Right renal cortex interstitium (tissue), 3 donors: ENCODE measurements around the gene DTNBP1. TPM values are rescaled to one million over a fixed set of nuclear protein-coding genes. Genes with fewer than 3 reads are reported as not detected.
A peak's percentile ranks its signal among the peaks of the same experiment; 100 is the strongest.

Experiments used
- DNase-seq, 3 donors: peaks; one replicate each; pipeline ENCODE4 v3.0.0-alpha.2; 2013; ENCODE audit warnings: low read depth in 3 of 3, low spot score in 2 of 3
- polyA plus RNA-seq, 3 donors: library from polyadenylated mRNA; unstranded; fragments of 120-200 nt; gene quantifications; one replicate each; pipeline ENCODE4 v1.2.1, GENCODE V29; 2013; ENCODE audit not compliant: insufficient read length in 3 of 3

DTNBP1 gene
- polyA plus RNA-seq, 3 donors = 25.9 to 28.5 (median 26.7) TPM

- DNase-seq = no peak
Observed at GRCh38 chr6:15594512-15595259, 68.1 kb downstream of the DTNBP1 start.

DNA sequence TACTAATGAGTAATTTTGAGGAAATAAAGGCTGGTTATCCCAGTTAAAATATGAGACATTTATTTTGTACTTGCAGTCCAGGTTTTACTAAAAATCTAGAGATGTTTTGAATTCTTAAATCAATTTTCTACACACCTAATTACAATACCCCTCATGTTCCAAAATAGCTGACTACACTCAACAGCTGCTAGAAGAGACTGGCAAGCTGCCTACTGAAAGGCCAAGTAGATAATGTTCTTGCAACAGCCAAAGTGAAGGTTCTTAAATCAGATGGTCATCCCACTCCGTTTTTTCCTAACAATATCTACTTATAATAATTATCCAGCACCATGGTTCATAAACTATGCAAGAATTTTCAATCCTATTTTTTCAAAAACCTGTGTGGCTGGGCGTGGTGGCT, 69.0 kb downstream of the DTNBP1 start:
- no peak for DNase-seq

- no peak for DNase-seq
Observed at GRCh38 chr6:15592610-15593009, 70.2 kb downstream of the DTNBP1 start.

GRCh38 chr6:15588971-15589634, 73.7 kb downstream of the DTNBP1 start:
- DNase-seq = no peak

- no peak for DNase-seq
Observed at GRCh38 chr6:15586503-15586902, 76.3 kb downstream of the DTNBP1 start.

- no peak for DNase-seq
Observed at GRCh38 chr6:15585760-15586214, 77.0 kb downstream of the DTNBP1 start.

GRCh38 chr6:15582499-15582898, 80.3 kb downstream of the DTNBP1 start:
- no peak for DNase-seq

DNA sequence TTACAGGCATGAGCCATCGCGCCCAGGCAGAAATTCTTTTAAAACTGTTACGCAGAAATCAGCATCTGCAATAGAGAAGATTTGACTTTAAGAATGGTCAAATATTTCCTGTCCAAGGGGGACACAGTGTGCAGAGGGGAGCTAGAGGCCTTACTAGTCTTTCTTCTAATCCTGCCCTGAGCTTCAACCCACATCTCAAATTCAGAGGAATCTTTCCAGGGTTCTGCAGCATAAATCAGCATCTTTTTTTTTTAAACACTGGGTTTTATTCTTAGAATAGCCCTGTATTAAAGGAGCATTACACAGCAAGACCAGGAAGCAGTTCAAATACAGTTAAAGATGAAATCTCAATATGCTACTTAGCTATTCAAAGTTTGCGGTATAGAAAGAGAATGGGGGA, 81.1 kb downstream of the DTNBP1 start:
- no peak for DNase-seq

DNA sequence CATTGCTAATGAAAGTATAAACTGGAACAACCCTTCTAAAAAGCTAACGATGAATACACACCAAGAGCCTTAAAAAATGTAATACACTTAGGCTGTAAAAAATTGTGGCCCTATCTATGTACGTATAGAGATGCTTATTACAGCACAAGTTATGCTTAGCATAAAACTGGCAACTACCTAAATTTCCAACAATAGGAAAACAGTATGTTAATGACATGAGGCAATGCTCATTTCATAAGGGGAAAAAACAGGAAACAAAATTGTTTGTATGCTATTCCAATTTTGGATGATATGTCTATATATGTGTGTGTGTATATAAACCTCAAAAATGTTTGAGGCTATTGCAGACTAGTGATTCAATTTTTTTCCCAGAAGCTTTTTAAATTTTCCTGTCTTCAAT, 82.5 kb downstream of the DTNBP1 start:
- no peak for DNase-seq

DNA sequence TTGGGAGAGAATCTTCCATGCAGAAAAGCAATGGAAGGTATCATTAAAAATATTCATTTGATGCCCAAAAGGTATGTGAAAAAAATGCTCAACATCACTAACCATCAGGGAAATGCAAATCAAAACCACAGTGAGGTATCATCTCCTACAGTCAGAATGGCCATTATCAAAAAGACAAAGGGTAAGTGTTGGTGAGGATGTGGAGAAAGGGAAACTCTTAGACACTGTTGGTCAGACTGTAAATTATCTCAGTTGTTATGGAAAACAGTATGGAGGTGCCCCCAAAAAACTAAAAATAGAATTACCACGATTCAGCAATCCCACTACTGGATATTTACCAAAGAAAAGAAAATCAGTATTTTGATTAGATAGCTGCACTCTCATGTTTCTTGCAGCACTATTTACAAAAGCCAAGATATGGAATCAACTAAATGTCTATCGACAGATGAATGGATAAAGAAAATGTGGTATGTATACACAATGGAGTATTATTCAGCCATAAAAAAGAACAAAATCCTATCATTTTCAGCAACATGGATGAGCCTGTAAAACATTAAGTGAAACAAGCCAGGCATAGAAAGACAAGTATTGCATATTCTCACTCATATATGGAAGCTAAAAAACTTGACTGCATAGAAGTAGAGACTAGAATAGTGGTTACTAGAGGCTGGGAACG, 84.0 kb downstream of the DTNBP1 start:
- DNase-seq = no peak

DNA sequence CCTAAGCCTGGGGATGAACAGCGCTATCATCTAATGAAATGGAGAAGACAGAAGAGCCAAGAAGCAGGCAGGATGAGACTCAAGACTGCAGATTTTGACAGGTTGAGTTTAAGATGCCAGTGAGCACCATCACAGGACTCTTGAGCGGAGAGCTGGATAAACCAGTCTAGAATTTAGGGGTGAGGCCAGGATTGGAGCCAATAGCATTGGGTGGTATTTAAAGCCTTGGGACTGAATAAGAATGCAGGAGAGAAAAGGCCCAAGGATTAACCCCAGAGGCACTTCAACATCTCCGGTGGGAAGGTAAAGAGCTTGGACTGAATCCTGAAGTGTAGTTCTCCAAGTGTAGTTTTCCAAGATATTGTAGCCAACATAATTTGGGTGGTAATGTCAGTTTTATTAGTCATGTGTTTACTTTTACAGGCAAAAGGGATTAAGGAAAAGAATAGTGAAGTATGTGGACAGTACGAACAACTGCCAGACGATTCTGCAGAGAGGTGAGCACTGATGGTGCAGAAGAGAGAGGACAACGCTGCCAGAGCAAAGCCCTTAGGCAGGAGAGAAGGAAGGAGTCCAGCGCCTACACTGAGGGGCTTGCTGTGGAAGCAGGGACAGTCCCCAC, 85.2 kb downstream of the DTNBP1 start:
- no peak for DNase-seq

- no peak for DNase-seq
Observed at GRCh38 chr6:15577106-15577505, 85.7 kb downstream of the DTNBP1 start.

- DNase-seq = no peak
Observed at GRCh38 chr6:15575357-15576033, 87.3 kb downstream of the DTNBP1 start.

GRCh38 chr6:15574486-15574885, 88.3 kb downstream of the DTNBP1 start:
- DNase-seq = peak in 1 of 3 donors; percentile 64

- DNase-seq = no peak
Observed at GRCh38 chr6:15574023-15574422, 88.8 kb downstream of the DTNBP1 start.

DNA sequence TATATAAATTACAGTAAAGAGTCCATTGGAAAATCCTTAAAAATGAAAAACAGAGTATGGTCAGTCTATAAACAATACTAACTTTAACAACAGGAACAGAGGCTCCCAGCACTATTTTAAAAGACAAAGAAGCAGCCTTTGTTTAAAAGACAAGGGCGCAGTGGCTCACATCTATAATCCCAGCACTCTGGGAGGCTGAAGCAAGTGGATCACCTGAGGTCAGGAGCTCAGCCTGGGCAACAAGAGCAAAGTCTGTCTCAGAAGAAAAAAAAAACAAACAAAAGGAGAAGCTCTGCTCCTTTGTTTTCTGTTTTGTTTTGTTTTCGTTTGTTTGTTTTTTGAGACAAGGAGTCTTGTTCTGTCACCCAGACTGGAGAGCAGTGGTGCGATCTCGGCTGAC, 89.4 kb downstream of the DTNBP1 start:
- DNase-seq = no peak

GRCh38 chr6:15572296-15573016, 90.4 kb downstream of the DTNBP1 start:
- DNase-seq = no peak

DNA sequence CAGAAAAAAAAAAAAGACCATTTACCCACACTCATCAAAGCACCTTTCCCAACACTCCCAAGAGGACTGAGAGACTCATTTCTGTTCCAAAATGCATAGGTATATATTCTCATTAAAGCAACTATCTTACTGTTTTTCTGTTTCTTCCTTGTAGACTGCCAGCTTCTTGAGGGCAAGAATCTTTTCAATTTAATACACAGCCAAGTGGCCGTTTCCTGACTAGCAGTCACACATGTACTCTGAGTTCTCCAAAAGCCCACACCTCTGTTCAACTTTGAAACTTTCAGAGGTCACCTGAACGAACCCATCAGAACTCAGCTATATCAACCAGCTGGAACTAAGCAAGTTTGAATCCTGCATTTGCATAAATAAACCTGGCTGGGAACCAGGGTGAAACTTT, 92.7 kb downstream of the DTNBP1 start:
- DNase-seq = no peak

GRCh38 chr6:15569035-15569995, 93.5 kb downstream of the DTNBP1 start:
- peak in 1 of 3 donors; percentile 44 for DNase-seq
